A673 (cell line): Measurements from ENCODE around the gene SPTBN4. TPM values are rescaled to one million over a fixed set of nuclear protein-coding genes. Genes with fewer than 3 reads are reported as not detected.

ENCODE experiments used
- BruUV-seq: library from RNA; stranded (reverse); fragments of 400-500 nt; replicated peaks from 2 replicates; lab custom pipeline; 2021; lab: Mats Ljungman, UMichigan
- CTCF ChIA-PET: fragments of 300-600 bp; sonication (Branson Sonifier 250); formaldehyde crosslinking; loops from one replicate; lab custom pipeline; 2022; ENCODE audit warnings: antibody characterized with exemption; lab: Charles Lee
- POLR2A ChIA-PET: fragments of 300-600 bp; sonication (Branson Sonifier 250); formaldehyde crosslinking; loops from one replicate; lab custom pipeline; 2022; ENCODE audit warnings: antibody characterized with exemption; ENCODE audit not compliant: low non-redundant PET; lab: Charles Lee
- DNase-seq: peaks from one replicate; pipeline ENCODE4 v3.0.0-alpha.2; 2015; ENCODE audit warnings: low spot score
- H3K27ac ChIP-seq: fragments of 200-600 bp; sonication (generic); 2 replicates; pipeline ENCODE4 v1.5.1; 2016; ENCODE audit warnings: mixed run types, low read depth, mild to moderate bottlenecking, mixed read lengths, antibody characterized with exemption, low read length; ENCODE audit not compliant: poor library complexity, severe bottlenecking
- H3K27me3 ChIP-seq: fragments of 200-600 bp; sonication (generic); replicated peaks from 2 replicates; pipeline ENCODE4 v1.6.1; 2017; ENCODE audit warnings: mixed run types, low read depth, mild to moderate bottlenecking, mixed read lengths, antibody characterized with exemption, low read length; ENCODE audit not compliant: insufficient read depth, poor library complexity
- H3K36me3 ChIP-seq: fragments of 200-600 bp; sonication (generic); 2 replicates; pipeline ENCODE4 v1.6.1; 2016; ENCODE audit warnings: mixed run types, mild to moderate bottlenecking, mixed read lengths, antibody characterized with exemption, low read length; ENCODE audit not compliant: insufficient read depth, poor library complexity, severe bottlenecking
- H3K4me1 ChIP-seq: fragments of 200-600 bp; sonication (generic); 2 replicates; pipeline ENCODE4 v1.6.1; 2017; ENCODE audit warnings: mixed run types, mild to moderate bottlenecking, mixed read lengths, antibody characterized with exemption, low read length; ENCODE audit not compliant: insufficient read depth, poor library complexity, severe bottlenecking
- H3K4me3 ChIP-seq: fragments of 200-600 bp; sonication (generic); 2 replicates; pipeline ENCODE4 v1.5.1; 2016; ENCODE audit warnings: low read depth, mixed run types, mild to moderate bottlenecking, mixed read lengths, low read length; ENCODE audit not compliant: poor library complexity, severe bottlenecking
- H3K9me3 ChIP-seq: fragments of 200-600 bp; sonication (generic); 2 replicates; pipeline ENCODE4 v1.6.1; 2016; ENCODE audit warnings: mixed run types, low read depth, mild to moderate bottlenecking, mixed read lengths, antibody characterized with exemption, low read length; ENCODE audit not compliant: poor library complexity, severe bottlenecking
- EZH2 ChIP-seq: fragments of 200-600 bp; sonication (generic); IDR thresholded peaks from 2 replicates; pipeline ENCODE4 v1.6.1; 2017; ENCODE audit warnings: borderline replicate concordance, low read depth, mild to moderate bottlenecking, mixed read lengths, antibody characterized with exemption, low read length; ENCODE audit not compliant: poor library complexity, severe bottlenecking
- intact Hi-C: fragments of 100-400 bp; cut with micrococcal nuclease; formaldehyde crosslinking; loops from one replicate; pipeline ENCODE4 v1.10.0; 2022; ENCODE audit not compliant: unreplicated experiment
- total RNA-seq: library from RNA; stranded (reverse); gene quantifications from 2 replicates; pipeline ENCODE4 v1.2.3, GENCODE V29; 2021
- TF ChIP-seq, protein P1 (sequence below): fragments of 300-800, 200-600 bp; sonication (generic); conservative IDR thresholded peaks from 2 replicates; pipeline ENCODE4 v1.5.1; 2017; ENCODE audit warnings: low read depth, mild to moderate bottlenecking, antibody characterized with exemption, low read length, moderate library complexity, mixed read lengths

The SPTBN4 gene
- total RNA-seq, 1 experiment from 2014 or later: 0.43 TPM

GRCh38 chr19:40576151-40576584 is 109.4 kb downstream of the SPTBN4 start:
- DNase-seq: no peak
- H3K36me3 ChIP-seq: peaks cover 16% of the 10 kb centered on the region
- peak overlapping the region; percentile 12 for H3K27ac ChIP-seq
- no peaks in the 10 kb centered on the region for H3K27me3 ChIP-seq
- intact Hi-C loops: no loop called here
- TF ChIP-seq, protein P1, sequence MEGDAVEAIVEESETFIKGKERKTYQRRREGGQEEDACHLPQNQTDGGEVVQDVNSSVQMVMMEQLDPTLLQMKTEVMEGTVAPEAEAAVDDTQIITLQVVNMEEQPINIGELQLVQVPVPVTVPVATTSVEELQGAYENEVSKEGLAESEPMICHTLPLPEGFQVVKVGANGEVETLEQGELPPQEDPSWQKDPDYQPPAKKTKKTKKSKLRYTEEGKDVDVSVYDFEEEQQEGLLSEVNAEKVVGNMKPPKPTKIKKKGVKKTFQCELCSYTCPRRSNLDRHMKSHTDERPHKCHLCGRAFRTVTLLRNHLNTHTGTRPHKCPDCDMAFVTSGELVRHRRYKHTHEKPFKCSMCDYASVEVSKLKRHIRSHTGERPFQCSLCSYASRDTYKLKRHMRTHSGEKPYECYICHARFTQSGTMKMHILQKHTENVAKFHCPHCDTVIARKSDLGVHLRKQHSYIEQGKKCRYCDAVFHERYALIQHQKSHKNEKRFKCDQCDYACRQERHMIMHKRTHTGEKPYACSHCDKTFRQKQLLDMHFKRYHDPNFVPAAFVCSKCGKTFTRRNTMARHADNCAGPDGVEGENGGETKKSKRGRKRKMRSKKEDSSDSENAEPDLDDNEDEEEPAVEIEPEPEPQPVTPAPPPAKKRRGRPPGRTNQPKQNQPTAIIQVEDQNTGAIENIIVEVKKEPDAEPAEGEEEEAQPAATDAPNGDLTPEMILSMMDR: no peak
- H3K9me3 ChIP-seq: no peaks in the 10 kb centered on the region
- ChIA-PET CTCF (interaction anchor here (0.6 kb wide), 1 partner anchor 59 kb away, joined by 3 read pairs; no protein-coding TSS in a partner anchor), POLR2A (no interaction called here)
- H3K4me1 ChIP-seq: peaks cover 4% of the 10 kb centered on the region
- H3K4me3 ChIP-seq: peak overlapping the region; percentile 71
- BruUV-seq: no TSS peak

- H3K27ac ChIP-seq: peak within 1 kb of the TSS; percentile 81
- peak within 1 kb of the TSS; percentile 71 for H3K4me3 ChIP-seq
- H3K9me3 ChIP-seq: no peaks in the 10 kb centered on the region
- TF ChIP-seq, protein P1: no peak
- TF ChIP-seq EZH2: no peak
- H3K4me1 ChIP-seq: peaks cover 4% of the 10 kb centered on the region
- ChIA-PET POLR2A (no interaction called here), CTCF (no interaction called here)
- peak; percentile 98 for DNase-seq
- H3K27me3 ChIP-seq: no peaks in the 10 kb centered on the region
- BruUV-seq: no TSS peak
- intact Hi-C loops: no loop called here
- H3K36me3 ChIP-seq: peaks cover 18% of the 10 kb centered on the region
These were observed 110.0 kb downstream of the SPTBN4 start, which contains the start of gene SHKBP1 for GRCh38 chr19:40576585-40577451. Gene SHKBP1, plus strand, starts transcription at chr19:40576873. Its CDS starts 27 bp downstream, at chr19:40576900.

GRCh38 chr19:40578442-40578908 is 111.7 kb downstream of the SPTBN4 start:
- intact Hi-C loops: no loop called here
- no peaks in the 10 kb centered on the region for H3K27me3 ChIP-seq
- no peak overlapping the region for H3K4me3 ChIP-seq
- H3K27ac ChIP-seq: no peak overlapping the region
- CTCF ChIA-PET: interaction anchor here (0.5 kb wide), 1 partner anchor 229 kb away, joined by 3 read pairs; no protein-coding TSS in a partner anchor
- POLR2A ChIA-PET: no interaction called here
- BruUV-seq: no TSS peak
- DNase-seq: peak; percentile 73
- H3K4me1 ChIP-seq: peaks cover 4% of the 10 kb centered on the region
- TF ChIP-seq EZH2: no peak
- TF ChIP-seq, protein P1: no peak
- no peaks in the 10 kb centered on the region for H3K9me3 ChIP-seq
- H3K36me3 ChIP-seq: peaks cover 23% of the 10 kb centered on the region
